Aorta (tissue), 5 donors: ENCODE measurements around the gene CACNA1D. TPM values are rescaled to one million over a fixed set of nuclear protein-coding genes. Genes with fewer than 3 reads are reported as not detected.

ENCODE experiments used
- ATAC-seq: fragments of 200-7000 bp; cut with Tn5 transposase; one replicate; pipeline ENCODE4 v1.9.1; 2022; ENCODE audit warnings: moderate library complexity; ENCODE audit not compliant: low FRiP score
- DNase-seq, 2 donors: peaks; one replicate each; pipeline ENCODE4 v3.0.0-alpha.2; 2020
- H3K27ac ChIP-seq, 2 donors: one replicate each; pipeline ENCODE4 v1.5.1; 2013; ENCODE audit warnings: low read length in 2 of 2, mild to moderate bottlenecking in 2 of 2, moderate library complexity in 2 of 2, control low read depth in 1 of 2, inconsistent platforms in 1 of 2, low read depth in 1 of 2
- H3K27me3 ChIP-seq, 2 donors: one replicate each; pipeline ENCODE4 v1.6.1; 2013; ENCODE audit warnings: control low read depth in 1 of 2, low read length in 1 of 2, mild to moderate bottlenecking in 1 of 2, moderate library complexity in 1 of 2; ENCODE audit not compliant: insufficient read depth in 2 of 2, control insufficient read depth in 1 of 2
- H3K36me3 ChIP-seq, 2 donors: one replicate each; pipeline ENCODE4 v1.6.1; 2013; ENCODE audit warnings: control low read depth in 1 of 2, low read length in 1 of 2, mild to moderate bottlenecking in 1 of 2; ENCODE audit not compliant: insufficient read depth in 2 of 2, control insufficient read depth in 1 of 2
- H3K4me1 ChIP-seq, 2 donors: one replicate each; pipeline ENCODE4 v1.6.1; 2013; ENCODE audit warnings: low read length in 2 of 2, control low read depth in 1 of 2, mild to moderate bottlenecking in 1 of 2, moderate library complexity in 1 of 2; ENCODE audit not compliant: insufficient read depth in 2 of 2, control insufficient read depth in 1 of 2
- H3K4me3 ChIP-seq, 2 donors: one replicate each; pipeline ENCODE4 v1.5.1; 2013; ENCODE audit warnings: low read length in 2 of 2, control low read depth in 1 of 2, mild to moderate bottlenecking in 1 of 2
- H3K9me3 ChIP-seq: one replicate; pipeline ENCODE4 v1.6.1; 2013; ENCODE audit warnings: mild to moderate bottlenecking, low read length; ENCODE audit not compliant: control insufficient read depth
- WGBS, 2 donors: extraction: QIAGEN DNeasy Blood & Tissue Kit; methylation state at CpG; one replicate each; pipeline ENCODE4 v1.1.7; 2013; 5-methylcytosine and 5-hydroxymethylcytosine counted together
- intact Hi-C, 2 donors: fragments of 100-400 bp; cut with DNase I; formaldehyde crosslinking; loops; one replicate each; pipeline versions ENCODE4 v1.14.2 to v1.15.0; 2022
- polyA plus RNA-seq, 2 donors: library from polyadenylated mRNA; stranded (reverse); fragments of 200-250 nt; gene quantifications; one replicate each; pipeline ENCODE4 v1.2.3, GENCODE V29; 2013
- total RNA-seq, 2 donors: library from RNA; stranded (reverse); fragmentation: NEBNext Ultra II Directional; extraction: Animal tissue kit (Norgen Biotek cat#: 25700); gene quantifications; one replicate each; pipeline ENCODE4 v1.2.1, GENCODE V29; 2021
- donor health status: healthy with polysubstance abuse.
- donor health status: Bipolar disorder and iron deficiency.
- donor health status: DM: no; HTN: no; CAD: no.
- donor health status: DM: no; HTN: no; CAD: no.
- donor health status: DM: yes; HTN: yes; CAD: no.

CACNA1D gene
- total and polyA plus RNA-seq, 4 donors: 0.25 to 7.4 (median 0.78) TPM; not detected in 1

DNA sequence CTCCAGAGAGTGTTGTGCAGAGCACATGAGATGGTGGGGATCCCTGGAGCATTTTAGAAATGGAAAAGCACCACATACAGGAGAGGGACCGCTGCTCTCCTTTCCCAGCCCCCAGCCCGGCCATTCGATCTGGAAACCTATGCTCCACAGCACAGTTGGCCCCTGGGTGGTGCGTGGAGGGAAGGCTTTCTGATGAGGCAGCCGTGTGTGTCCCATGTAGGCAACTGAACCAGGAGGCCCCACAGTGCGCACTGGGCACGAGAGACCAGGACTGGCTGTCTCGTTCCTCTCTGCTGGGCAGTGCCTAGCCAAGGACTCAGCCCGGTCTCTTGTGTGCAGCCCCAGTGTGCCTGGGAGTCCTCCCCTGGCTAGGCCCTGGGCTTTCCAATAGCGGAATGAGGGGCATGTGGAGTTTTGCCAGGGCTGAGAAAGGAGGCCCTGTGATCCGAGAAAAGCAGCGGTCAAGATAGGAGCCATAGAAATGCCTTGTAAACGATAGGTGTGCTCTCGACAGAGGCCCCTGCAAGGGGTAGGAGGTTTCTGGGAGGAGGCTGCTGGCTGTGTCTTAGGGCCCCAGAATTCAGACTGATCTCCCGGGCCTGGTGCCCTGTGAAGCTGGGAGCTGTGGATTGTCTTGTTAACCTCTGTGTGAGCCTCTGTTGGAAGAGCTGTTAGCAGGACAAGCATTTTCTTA, 312.9 kb downstream of the CACNA1D start:
- Histone ChIP-seq H3K4me3 (no peak overlapping the region), H3K36me3 (no peaks in the 10 kb centered on the region), H3K27ac (no peak overlapping the region), H3K4me1 (no peaks in the 10 kb centered on the region), H3K27me3 (no peaks in the 10 kb centered on the region), H3K9me3 (no peaks in the 10 kb centered on the region)
- intact Hi-C loops: loop anchor here in 1 of 2 donors (5.0 to 10.0 kb wide), 2 partner anchors 85 to 512 kb away; partner anchors contain the start of gene SELENOK
- DNase-seq: peak in 1 of 2 donors; percentile 72
- no peak for ATAC-seq
- 93 to 94% methylated on average over 15 of the region's 15 CpGs for WGBS, 2 donors

DNA sequence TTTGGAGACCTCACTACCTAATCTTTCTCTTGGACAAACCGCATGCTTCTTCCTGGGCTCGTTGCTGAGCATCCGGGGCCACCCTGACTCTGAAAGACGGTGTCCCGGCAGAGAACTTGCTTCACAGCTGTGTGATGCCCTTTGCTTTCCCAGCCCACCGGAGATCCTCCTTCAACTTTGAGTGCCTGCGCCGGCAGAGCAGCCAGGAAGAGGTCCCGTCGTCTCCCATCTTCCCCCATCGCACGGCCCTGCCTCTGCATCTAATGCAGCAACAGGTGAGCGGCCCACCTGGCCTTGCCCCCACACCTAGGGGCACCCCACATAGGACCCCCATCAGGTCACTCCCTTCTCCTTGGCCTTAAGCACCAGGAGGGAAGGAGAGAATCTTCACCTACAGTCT, 314.1 kb downstream of the CACNA1D start:
- Histone ChIP-seq H3K4me1 (no peaks in the 10 kb centered on the region), H3K4me3 (no peak overlapping the region), H3K9me3 (no peaks in the 10 kb centered on the region), H3K36me3 (no peaks in the 10 kb centered on the region), H3K27ac (no peak overlapping the region), H3K27me3 (no peaks in the 10 kb centered on the region)
- DNase-seq (peak in 1 of 2 donors; percentile 41), ATAC-seq (no peak)
- 96 to 97% methylated on average over 13 of the region's 13 CpGs for WGBS, 2 donors
- intact Hi-C loops: loop anchor here in 1 of 2 donors (5.0 to 10.0 kb wide), 2 partner anchors 84 to 514 kb away; partner anchors contain the start of gene SELENOK

DNA sequence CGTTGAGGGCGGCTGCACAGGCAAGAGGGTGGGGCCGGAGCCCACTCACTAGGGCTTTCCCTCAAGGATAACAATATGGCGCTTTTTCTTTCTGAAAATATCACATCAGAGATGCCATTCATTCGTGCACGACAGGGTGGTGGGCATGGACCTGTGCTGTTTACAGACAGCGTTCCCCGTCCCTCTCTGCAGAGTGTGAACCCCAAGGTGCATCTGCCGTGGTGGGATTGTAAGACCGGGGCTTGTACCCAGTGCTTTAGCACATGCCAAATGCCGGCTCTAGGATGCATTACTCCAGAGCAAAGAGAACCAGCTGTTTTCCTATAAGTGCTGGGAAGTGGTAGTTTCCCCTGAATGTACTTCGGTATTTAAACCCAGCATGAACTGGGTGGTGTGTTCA, 314.9 kb downstream of the CACNA1D start:
- no peaks in the 10 kb centered on the region for H3K9me3 ChIP-seq
- ATAC-seq: no peak
- WGBS, 2 donors: 83 to 88% methylated on average over 12 of the region's 12 CpGs
- intact Hi-C loops: loop anchor here in 1 of 2 donors (5.0 to 10.0 kb wide), 2 partner anchors 83 to 514 kb away; partner anchors contain the start of gene SELENOK
- H3K36me3 ChIP-seq: no peaks in the 10 kb centered on the region
- DNase-seq: peak in 1 of 2 donors; percentile 39
- no peaks in the 10 kb centered on the region for H3K4me1 ChIP-seq
- no peak overlapping the region for H3K27ac ChIP-seq
- H3K4me3 ChIP-seq: no peak overlapping the region
- no peaks in the 10 kb centered on the region for H3K27me3 ChIP-seq

DNA sequence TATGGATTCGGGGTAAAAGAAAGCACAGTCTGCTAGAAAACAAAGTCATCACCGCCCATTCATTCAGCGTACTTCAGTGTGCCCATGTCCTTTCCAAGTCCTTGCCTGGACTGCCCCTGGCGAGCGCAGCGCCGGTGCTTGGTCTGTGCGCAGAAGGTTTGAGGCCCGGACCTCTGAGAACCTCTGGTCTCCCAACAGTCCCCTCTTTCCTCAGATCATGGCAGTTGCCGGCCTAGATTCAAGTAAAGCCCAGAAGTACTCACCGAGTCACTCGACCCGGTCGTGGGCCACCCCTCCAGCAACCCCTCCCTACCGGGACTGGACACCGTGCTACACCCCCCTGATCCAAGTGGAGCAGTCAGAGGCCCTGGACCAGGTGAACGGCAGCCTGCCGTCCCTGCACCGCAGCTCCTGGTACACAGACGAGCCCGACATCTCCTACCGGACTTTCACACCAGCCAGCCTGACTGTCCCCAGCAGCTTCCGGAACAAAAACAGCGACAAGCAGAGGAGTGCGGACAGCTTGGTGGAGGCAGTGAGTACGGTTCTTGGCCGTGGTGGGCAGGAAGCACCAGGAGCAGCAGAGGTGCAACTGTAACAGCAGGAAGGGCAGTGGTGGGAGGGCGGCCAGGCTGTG, 315.5 kb downstream of the CACNA1D start:
- intact Hi-C loops: loop anchor here in 1 of 2 donors (5.0 to 10.0 kb wide), 2 partner anchors 82 to 515 kb away; partner anchors contain the start of gene SELENOK
- H3K4me3 ChIP-seq: no peak overlapping the region
- peak in 1 of 2 donors; percentile 59 for DNase-seq
- H3K4me1 ChIP-seq: no peaks in the 10 kb centered on the region
- no peaks in the 10 kb centered on the region for H3K36me3 ChIP-seq
- ATAC-seq: no peak
- H3K27me3 ChIP-seq: no peaks in the 10 kb centered on the region
- WGBS, 2 donors: 90 to 94% methylated on average over 28 of the region's 28 CpGs
- H3K9me3 ChIP-seq: no peaks in the 10 kb centered on the region
- no peak overlapping the region for H3K27ac ChIP-seq

DNA sequence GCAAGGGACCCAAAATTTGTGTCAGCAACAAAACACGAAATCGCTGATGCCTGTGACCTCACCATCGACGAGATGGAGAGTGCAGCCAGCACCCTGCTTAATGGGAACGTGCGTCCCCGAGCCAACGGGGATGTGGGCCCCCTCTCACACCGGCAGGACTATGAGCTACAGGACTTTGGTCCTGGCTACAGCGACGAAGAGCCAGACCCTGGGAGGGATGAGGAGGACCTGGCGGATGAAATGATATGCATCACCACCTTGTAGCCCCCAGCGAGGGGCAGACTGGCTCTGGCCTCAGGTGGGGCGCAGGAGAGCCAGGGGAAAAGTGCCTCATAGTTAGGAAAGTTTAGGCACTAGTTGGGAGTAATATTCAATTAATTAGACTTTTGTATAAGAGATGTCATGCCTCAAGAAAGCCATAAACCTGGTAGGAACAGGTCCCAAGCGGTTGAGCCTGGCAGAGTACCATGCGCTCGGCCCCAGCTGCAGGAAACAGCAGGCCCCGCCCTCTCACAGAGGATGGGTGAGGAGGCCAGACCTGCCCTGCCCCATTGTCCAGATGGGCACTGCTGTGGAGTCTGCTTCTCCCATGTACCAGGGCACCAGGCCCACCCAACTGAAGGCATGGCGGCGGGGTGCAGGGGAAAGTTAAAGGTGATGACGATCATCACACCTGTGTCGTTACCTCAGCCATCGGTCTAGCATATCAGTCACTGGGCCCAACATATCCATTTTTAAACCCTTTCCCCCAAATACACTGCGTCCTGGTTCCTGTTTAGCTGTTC, 316.9 kb downstream of the CACNA1D start:
- no peaks in the 10 kb centered on the region for H3K4me1 ChIP-seq
- H3K9me3 ChIP-seq: no peaks in the 10 kb centered on the region
- no peaks in the 10 kb centered on the region for H3K36me3 ChIP-seq
- H3K27ac ChIP-seq: no peak overlapping the region
- H3K4me3 ChIP-seq: no peak overlapping the region
- ATAC-seq: no peak
- intact Hi-C loops: no loop called here
- DNase-seq: peak in 1 of 2 donors; percentile 58
- WGBS, 2 donors: 93 to 95% methylated on average over 24 of the region's 24 CpGs
- H3K27me3 ChIP-seq: no peaks in the 10 kb centered on the region

DNA sequence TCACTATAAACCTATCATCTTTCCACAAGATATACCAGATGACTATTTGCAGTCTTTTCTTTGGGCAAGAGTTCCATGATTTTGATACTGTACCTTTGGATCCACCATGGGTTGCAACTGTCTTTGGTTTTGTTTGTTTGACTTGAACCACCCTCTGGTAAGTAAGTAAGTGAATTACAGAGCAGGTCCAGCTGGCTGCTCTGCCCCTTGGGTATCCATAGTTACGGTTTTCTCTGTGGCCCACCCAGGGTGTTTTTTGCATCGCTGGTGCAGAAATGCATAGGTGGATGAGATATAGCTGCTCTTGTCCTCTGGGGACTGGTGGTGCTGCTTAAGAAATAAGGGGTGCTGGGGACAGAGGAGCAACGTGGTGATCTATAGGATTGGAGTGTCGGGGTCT, 318.0 kb downstream of the CACNA1D start:
- no peak overlapping the region for H3K27ac ChIP-seq
- intact Hi-C loops: no loop called here
- no peaks in the 10 kb centered on the region for H3K4me1 ChIP-seq
- H3K27me3 ChIP-seq: no peaks in the 10 kb centered on the region
- H3K36me3 ChIP-seq: no peaks in the 10 kb centered on the region
- H3K4me3 ChIP-seq: no peak overlapping the region
- no peaks in the 10 kb centered on the region for H3K9me3 ChIP-seq
- DNase-seq: no peak
- 78 to 83% methylated on average over 4 of the region's 4 CpGs for WGBS, 2 donors
- ATAC-seq: no peak

DNA sequence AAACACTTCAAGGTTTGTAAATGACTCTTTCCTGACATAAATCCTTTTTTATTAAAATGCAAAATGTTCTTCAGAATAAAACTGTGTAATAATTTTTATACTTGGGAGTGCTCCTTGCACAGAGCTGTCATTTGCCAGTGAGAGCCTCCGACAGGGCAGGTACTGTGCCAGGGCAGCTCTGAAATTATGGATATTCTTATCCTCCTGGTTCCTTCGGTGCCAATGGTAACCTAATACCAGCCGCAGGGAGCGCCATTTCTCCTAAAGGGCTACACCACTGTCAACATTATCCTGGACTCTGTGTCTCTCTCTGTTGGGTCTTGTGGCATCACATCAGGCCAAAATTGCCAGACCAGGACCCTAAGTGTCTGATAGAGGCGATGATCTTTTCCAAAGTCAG, 318.8 kb downstream of the CACNA1D start:
- Histone ChIP-seq H3K9me3 (no peaks in the 10 kb centered on the region), H3K36me3 (no peaks in the 10 kb centered on the region), H3K27ac (no peak overlapping the region), H3K27me3 (no peaks in the 10 kb centered on the region), H3K4me3 (no peak overlapping the region), H3K4me1 (no peaks in the 10 kb centered on the region)
- DNase-seq: peak in 1 of 2 donors; percentile 43
- no peak for ATAC-seq
- 83 to 86% methylated on average over 5 of the region's 5 CpGs for WGBS, 2 donors
- intact Hi-C loops: no loop called here

DNA sequence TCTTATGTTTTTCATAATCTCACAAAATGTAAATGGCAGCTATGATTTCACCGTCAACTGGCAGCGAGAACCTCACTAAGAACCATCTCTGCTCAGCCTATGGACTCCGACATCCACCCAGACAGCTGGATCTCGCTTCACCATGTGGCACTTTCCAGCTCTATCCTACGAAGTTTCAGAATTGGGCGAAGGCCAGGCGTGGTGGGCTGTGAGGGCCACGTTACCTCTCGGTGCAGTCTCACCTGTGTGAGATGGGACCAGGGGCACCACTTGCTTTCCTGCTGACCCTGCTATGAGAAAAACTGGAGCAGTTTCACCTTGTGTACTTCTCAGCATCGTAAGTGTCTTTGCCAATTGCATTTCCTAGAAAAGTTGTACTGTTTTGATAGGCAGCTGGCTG, 319.5 kb downstream of the CACNA1D start:
- H3K27me3 ChIP-seq: no peaks in the 10 kb centered on the region
- DNase-seq (peak in 1 of 2 donors; percentile 45), ATAC-seq (no peak)
- 85 to 86% methylated on average over 10 of the region's 10 CpGs for WGBS, 2 donors
- H3K4me1 ChIP-seq: no peaks in the 10 kb centered on the region
- H3K9me3 ChIP-seq: no peaks in the 10 kb centered on the region
- no peak overlapping the region for H3K4me3 ChIP-seq
- no peak overlapping the region for H3K27ac ChIP-seq
- no peaks in the 10 kb centered on the region for H3K36me3 ChIP-seq
- intact Hi-C loops: no loop called here
